GM18519 (cell line): ENCODE results near the gene ZNF787.
A peak's percentile ranks its signal among the peaks of the same experiment; 100 is the strongest.

Source experiments
- ATAC-seq: cut with Tn5 transposase; IDR thresholded peaks from one replicate; pipeline ENCODE4 v1.9.1; 2021; ENCODE audit warnings: mild to moderate bottlenecking, moderate library complexity; ENCODE audit not compliant: unreplicated experiment, low FRiP score

Gene ZNF787

GRCh38 chr19:56144831-56145230 lies 23.7 kb upstream of the ZNF787 start:
- no peak for ATAC-seq

GRCh38 chr19:56144376-56144775 lies 23.3 kb upstream of the ZNF787 start:
- no peak for ATAC-seq

GRCh38 chr19:56142897-56143434 lies 21.9 kb upstream of the ZNF787 start:
- ATAC-seq: no peak

GRCh38 chr19:56142087-56142787 lies 21.1 kb upstream of the ZNF787 start:
- no peak for ATAC-seq

GRCh38 chr19:56141417-56141993 lies 20.4 kb upstream of the ZNF787 start:
- ATAC-seq: no peak

GRCh38 chr19:56140583-56141416 lies 19.7 kb upstream of the ZNF787 start, which contains the start of gene ZNF444:
TSS of gene ZNF444 (plus strand) at chr19:56141287. CDS start at chr19:56146912, 5,625 bp downstream.
- peak; percentile 80 for ATAC-seq

- no peak for ATAC-seq
These were observed 18.9 kb upstream of the ZNF787 start for GRCh38 chr19:56139847-56140582.

- ATAC-seq: no peak
These were observed 17.0 kb upstream of the ZNF787 start for GRCh38 chr19:56138069-56138468.

GRCh38 chr19:56137405-56137804 lies 16.3 kb upstream of the ZNF787 start:
- ATAC-seq: no peak

GRCh38 chr19:56136362-56136761 lies 15.3 kb upstream of the ZNF787 start:
- ATAC-seq: no peak

GRCh38 chr19:56134654-56134921 lies 13.5 kb upstream of the ZNF787 start:
- peak; percentile 13 for ATAC-seq

GRCh38 chr19:56133858-56134653 lies 13.0 kb upstream of the ZNF787 start:
- peak; percentile 44 for ATAC-seq

- ATAC-seq: no peak
These were observed 11.3 kb upstream of the ZNF787 start for GRCh38 chr19:56132316-56132822.

- ATAC-seq: no peak
These were observed 10.6 kb upstream of the ZNF787 start for GRCh38 chr19:56131651-56132050.

GRCh38 chr19:56130006-56130405 lies 8.9 kb upstream of the ZNF787 start:
- ATAC-seq: no peak

GRCh38 chr19:56126983-56127780 lies 6.1 kb upstream of the ZNF787 start:
- no peak for ATAC-seq

- no peak for ATAC-seq
These were observed 4.9 kb upstream of the ZNF787 start for GRCh38 chr19:56125806-56126590.

GRCh38 chr19:56124578-56124977 lies 3.5 kb upstream of the ZNF787 start:
- ATAC-seq: no peak
